SH-SY5Y (cell line): Measurements from ENCODE around the gene B3GAT1.

ENCODE experiments used
- GATA2 ChIP-seq: IDR thresholded peaks from 2 replicates; pipeline ENCODE4 v1.6.1; 2011; ENCODE audit warnings: mild to moderate bottlenecking, low read depth, low read length
- GATA3 ChIP-seq: IDR thresholded peaks from 2 replicates; pipeline ENCODE4 v1.6.1; 2011; ENCODE audit warnings: low read depth, mild to moderate bottlenecking, low read length, moderate library complexity

DNA sequence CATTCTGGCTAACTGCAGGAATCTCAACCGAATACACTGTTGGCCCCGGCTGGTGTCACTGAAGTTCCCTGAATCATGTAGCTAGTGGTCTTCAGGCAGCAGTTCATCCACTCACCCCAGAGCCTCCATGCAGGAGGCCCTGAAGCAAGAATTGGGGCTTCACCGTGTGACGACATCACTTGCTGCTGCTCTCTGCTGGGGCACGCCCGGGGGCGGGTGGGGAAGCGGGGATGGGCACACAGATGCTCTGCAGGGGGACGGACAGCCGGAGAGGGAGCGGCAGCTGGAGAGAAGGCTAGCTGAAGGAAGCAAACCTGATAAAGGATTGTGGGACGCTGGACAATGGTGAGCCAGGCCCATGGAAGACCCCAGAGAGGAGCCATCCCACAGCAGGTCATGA, 17.0 kb downstream of the B3GAT1 start:
- TF ChIP-seq GATA2 (no peak), GATA3 (no peak)
